Activated naive CD4-positive, alpha-beta T cell treated with Interleukin-2 at 50 U/mL for 16 hours (primary cell): Measurements from ENCODE around the gene EXOC5.

Experiments
- DNase-seq: peaks from one replicate; pipeline ENCODE4 v3.0.0-alpha.2; 2020

EXOC5 gene

GRCh38 chr14:57161583-57162234, 107.0 kb downstream of the EXOC5 start:
- no peak for DNase-seq

GRCh38 chr14:57160333-57160732, 108.4 kb downstream of the EXOC5 start:
- DNase-seq = no peak

- DNase-seq = no peak
These were observed 115.4 kb downstream of the EXOC5 start for GRCh38 chr14:57153286-57153685.
